Breast epithelium (tissue), 4 donors: ENCODE measurements around the gene TMEM164. TPM values are rescaled to one million over a fixed set of nuclear protein-coding genes. Genes with fewer than 3 reads are reported as not detected.

Experiments used
- DNase-seq, 2 donors: peaks; one replicate each; pipeline ENCODE4 v3.0.0-alpha.2; 2019; ENCODE audit warnings: low spot score in 2 of 2
- H3K27ac ChIP-seq, 2 donors: fragments of 200-600 bp; sonication (generic) in 1 of 2; one replicate each; pipeline ENCODE4 v1.5.1; 2016 to 2019; ENCODE audit warnings: mild to moderate bottlenecking in 1 of 2
- H3K27me3 ChIP-seq, 2 donors: fragments of 200-600 bp; sonication (generic) in 1 of 2; one replicate each; pipeline versions ENCODE4 v1.5.1 to v1.6.0; 2017 to 2019; ENCODE audit warnings: control low read depth in 1 of 2, mild to moderate bottlenecking in 1 of 2
- H3K36me3 ChIP-seq: fragments of 200-600 bp; one replicate; pipeline ENCODE4 v1.5.1; 2019
- H3K4me1 ChIP-seq, 2 donors: fragments of 200-600 bp; sonication (generic); one replicate each; pipeline ENCODE4 v1.5.1; 2016 to 2019; ENCODE audit warnings: control low read depth in 1 of 2
- H3K4me3 ChIP-seq, 3 donors: fragments of 200-600 bp; sonication (generic); 1 replicate in 2 of 3; 2 replicates in 1 of 3; pipeline ENCODE4 v1.5.1; 2016 to 2019; ENCODE audit warnings: mild to moderate bottlenecking in 3 of 3, moderate library complexity in 2 of 3
- H3K9me3 ChIP-seq, 2 donors: fragments of 200-600 bp; sonication (generic) in 1 of 2; one replicate each; pipeline ENCODE4 v1.5.1; 2016 to 2019; ENCODE audit warnings: control low read depth in 1 of 2
- POLR2A ChIP-seq: fragments of 450-650 bp; IDR thresholded peaks from one replicate; pipeline ENCODE4 v1.6.1; 2016; ENCODE audit warnings: antibody characterized with exemption, mild to moderate bottlenecking, moderate library complexity
- POLR2AphosphoS5 ChIP-seq, 3 donors: sonication (generic); formaldehyde crosslinking; IDR thresholded peaks; one replicate each; pipeline ENCODE4 v1.6.1; 2017; ENCODE audit warnings: antibody characterized with exemption in 3 of 3
- intact Hi-C: fragments of 100-400 bp; cut with DNase I; formaldehyde crosslinking; loops from one replicate; pipeline ENCODE4 v1.15.1; 2023; ENCODE audit warnings: low total_unique reads
- total RNA-seq, 3 donors: library from RNA; depleted of rRNA; stranded (reverse); fragments of >200 nt; gene quantifications; one replicate each; pipeline ENCODE4 v1.1.0, GENCODE V29; 2016
- TF ChIP-seq, protein P1 (sequence below), 3 donors: fragments of 450-650 bp; IDR thresholded peaks; one replicate each; pipeline ENCODE4 v1.5.1; 2016 to 2017; ENCODE audit warnings: antibody characterized with exemption in 3 of 3, mild to moderate bottlenecking in 3 of 3, moderate library complexity in 3 of 3

Gene TMEM164
- total RNA-seq, 3 donors from 2014 or later, result 35.7 to 58.7 (median 56.5) TPM

DNA sequence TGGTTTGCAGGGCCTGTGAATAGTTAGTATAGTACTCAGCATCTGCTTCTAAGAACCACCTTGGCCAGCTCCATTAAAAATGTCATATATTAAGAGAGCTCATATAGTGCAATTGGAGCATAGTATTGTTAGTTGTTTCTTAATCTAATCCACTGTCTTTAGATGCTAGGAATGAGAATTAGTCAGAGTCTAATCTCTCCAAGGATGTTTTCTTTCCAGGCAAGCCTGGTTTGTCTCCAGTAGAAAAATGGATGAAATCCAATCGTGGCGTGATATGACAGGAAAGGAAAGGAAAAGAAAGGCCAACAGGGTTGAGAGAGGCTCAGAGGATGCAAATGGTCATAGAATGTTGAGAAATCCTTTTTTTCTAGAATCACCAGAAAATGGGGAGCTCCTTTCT is 15.0 kb upstream of the TMEM164 start:
- H3K4me3 ChIP-seq, result no peak overlapping the region
- intact Hi-C loops, result no loop called here
- H3K27me3 ChIP-seq, result peaks cover 0 to 25% of the 10 kb centered on the region in 2 donors
- no peak overlapping the region for H3K27ac ChIP-seq
- no peaks in the 10 kb centered on the region for H3K36me3 ChIP-seq
- DNase-seq, result no peak
- peaks cover 0 to 3% of the 10 kb centered on the region in 2 donors for H3K9me3 ChIP-seq
- TF ChIP-seq, protein P1, sequence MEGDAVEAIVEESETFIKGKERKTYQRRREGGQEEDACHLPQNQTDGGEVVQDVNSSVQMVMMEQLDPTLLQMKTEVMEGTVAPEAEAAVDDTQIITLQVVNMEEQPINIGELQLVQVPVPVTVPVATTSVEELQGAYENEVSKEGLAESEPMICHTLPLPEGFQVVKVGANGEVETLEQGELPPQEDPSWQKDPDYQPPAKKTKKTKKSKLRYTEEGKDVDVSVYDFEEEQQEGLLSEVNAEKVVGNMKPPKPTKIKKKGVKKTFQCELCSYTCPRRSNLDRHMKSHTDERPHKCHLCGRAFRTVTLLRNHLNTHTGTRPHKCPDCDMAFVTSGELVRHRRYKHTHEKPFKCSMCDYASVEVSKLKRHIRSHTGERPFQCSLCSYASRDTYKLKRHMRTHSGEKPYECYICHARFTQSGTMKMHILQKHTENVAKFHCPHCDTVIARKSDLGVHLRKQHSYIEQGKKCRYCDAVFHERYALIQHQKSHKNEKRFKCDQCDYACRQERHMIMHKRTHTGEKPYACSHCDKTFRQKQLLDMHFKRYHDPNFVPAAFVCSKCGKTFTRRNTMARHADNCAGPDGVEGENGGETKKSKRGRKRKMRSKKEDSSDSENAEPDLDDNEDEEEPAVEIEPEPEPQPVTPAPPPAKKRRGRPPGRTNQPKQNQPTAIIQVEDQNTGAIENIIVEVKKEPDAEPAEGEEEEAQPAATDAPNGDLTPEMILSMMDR (IDR thresholded peaks at IDR 0.05), result no peak
- TF ChIP-seq POLR2AphosphoS5 (IDR thresholded peaks at IDR 0.05) (no peak), POLR2A (no peak)
- H3K4me1 ChIP-seq, result no peaks in the 10 kb centered on the region

DNA sequence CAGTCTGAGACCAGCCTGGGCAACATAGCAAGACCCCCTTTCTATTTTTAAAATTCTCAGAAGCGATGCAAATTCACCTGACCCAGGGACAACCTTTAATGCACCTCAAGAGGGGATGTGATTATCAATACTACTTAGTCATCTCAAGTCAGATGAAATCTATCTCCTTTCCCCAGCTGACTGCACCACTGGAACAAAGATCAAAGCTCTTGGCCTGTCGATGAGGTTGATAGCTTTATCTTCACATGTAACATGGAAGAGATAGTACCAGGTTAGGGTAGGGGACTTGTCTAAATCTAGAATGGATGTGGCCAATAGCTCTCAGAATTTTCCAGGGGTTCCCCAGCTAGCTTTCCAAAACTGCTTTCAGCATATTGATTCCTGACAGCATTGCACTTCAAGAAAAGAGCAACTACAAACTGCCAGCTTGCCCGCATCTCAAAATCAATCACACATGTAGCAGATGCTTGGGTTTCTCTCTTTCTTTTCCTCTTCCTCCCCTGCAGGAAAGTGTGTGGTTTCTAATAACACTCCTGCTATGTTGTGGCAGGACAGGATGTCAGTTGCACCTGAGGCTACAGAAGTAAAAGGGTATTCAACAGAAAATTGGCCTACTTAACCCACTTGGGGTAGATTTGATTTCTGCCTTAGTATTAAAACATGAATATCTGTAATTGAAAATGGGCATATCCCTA is 12.2 kb upstream of the TMEM164 start:
- Histone ChIP-seq H3K4me3 (no peak overlapping the region), H3K4me1 (no peaks in the 10 kb centered on the region), H3K27me3 (peaks cover 0 to 48% of the 10 kb centered on the region in 2 donors), H3K9me3 (no peaks in the 10 kb centered on the region), H3K27ac (no peak overlapping the region), H3K36me3 (no peaks in the 10 kb centered on the region)
- intact Hi-C loops, result no loop called here
- DNase-seq, result no peak
- TF ChIP-seq, protein P1 (IDR thresholded peaks at IDR 0.05), result no peak
- TF ChIP-seq POLR2AphosphoS5 (IDR thresholded peaks at IDR 0.05) (no peak), POLR2A (no peak)

DNA sequence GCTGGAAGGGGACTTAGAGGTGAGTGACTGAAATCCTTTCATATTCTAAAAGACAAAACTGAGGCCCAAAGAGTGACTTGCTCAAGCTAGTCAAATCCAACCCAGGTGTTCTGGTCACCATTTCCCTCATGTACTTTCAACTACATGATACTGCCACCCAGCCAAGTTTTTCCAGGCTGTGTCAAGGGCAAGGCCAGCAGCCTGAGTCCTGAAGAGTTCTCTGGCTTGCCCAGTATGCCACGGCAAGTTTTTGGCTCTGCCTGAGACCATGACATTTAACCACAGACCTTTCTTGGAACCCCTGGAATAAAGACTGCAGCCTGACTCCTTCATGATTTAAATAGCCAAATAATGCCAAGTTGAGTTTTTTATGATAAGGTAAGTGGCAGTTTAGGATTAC is 10.7 kb upstream of the TMEM164 start:
- no peak overlapping the region for H3K27ac ChIP-seq
- intact Hi-C loops, result no loop called here
- no peak overlapping the region for H3K4me3 ChIP-seq
- H3K27me3 ChIP-seq, result peaks cover 0 to 61% of the 10 kb centered on the region in 2 donors
- DNase-seq, result no peak
- H3K36me3 ChIP-seq, result no peaks in the 10 kb centered on the region
- no peak for TF ChIP-seq POLR2AphosphoS5 (IDR thresholded peaks at IDR 0.05)
- no peak for TF ChIP-seq POLR2A
- TF ChIP-seq, protein P1 (IDR thresholded peaks at IDR 0.05), result no peak
- no peaks in the 10 kb centered on the region for H3K4me1 ChIP-seq
- no peaks in the 10 kb centered on the region for H3K9me3 ChIP-seq

DNA sequence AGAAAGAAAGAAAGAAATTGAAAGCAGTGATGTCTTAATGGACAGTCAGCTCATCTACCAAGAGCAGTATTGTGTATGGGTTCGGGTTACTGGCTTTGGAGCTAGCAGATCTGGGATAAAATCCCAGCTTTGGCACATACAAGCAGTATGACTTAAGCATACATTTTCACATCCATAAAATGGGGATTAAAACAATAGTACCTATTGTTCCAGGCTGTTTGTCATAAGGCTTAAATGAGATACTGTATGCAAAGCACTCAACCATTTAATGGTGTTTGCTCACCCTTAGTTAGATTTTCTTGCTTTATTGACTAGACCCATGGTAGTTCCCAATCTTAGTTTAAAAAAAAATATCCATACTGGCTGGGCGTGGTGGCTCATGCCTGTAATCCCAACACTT is 7.8 kb upstream of the TMEM164 start:
- no peak for TF ChIP-seq POLR2AphosphoS5 (IDR thresholded peaks at IDR 0.05)
- TF ChIP-seq, protein P1 (IDR thresholded peaks at IDR 0.05), result no peak
- TF ChIP-seq POLR2A, result no peak
- Histone ChIP-seq H3K4me3 (no peak overlapping the region), H3K36me3 (no peaks in the 10 kb centered on the region), H3K9me3 (no peaks in the 10 kb centered on the region), H3K27me3 (peaks cover 0 to 55% of the 10 kb centered on the region in 2 donors), H3K4me1 (no peaks in the 10 kb centered on the region), H3K27ac (no peak overlapping the region)
- no peak for DNase-seq
- intact Hi-C loops, result no loop called here

DNA sequence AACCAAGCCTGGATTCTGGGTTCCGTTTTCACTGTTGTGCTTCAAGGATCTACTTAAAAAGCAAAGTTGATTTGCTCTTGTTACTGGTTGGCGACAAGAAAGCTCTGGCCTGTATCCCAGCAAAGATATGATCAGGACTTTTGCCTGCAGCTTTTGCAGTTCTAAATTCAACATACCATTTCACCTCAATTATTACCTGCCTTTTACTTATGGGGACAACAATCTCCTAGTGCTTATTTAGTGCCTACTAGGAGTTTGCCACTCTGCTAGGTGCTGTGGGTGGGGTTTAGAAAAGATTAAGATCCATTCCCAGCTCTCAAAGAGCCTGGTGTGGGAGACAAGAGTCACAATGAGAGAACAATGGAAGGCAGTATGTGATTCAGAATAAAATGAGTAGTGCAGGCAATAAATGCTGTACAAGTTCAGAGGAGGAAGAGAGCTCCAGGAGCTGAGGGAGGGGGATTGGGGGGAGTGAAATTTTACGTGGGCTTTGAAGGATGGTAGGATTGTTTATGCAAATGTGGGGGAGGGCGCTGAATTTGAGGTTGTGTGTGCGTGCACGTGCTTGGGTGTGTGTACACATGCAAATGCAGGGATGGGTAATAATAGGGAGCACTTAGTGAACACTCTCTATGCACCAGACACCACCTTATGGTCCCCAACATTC is 5.0 kb upstream of the TMEM164 start:
- no peaks in the 10 kb centered on the region for H3K9me3 ChIP-seq
- DNase-seq, result no peak
- TF ChIP-seq POLR2AphosphoS5 (IDR thresholded peaks at IDR 0.05) (no peak), POLR2A (no peak)
- TF ChIP-seq, protein P1 (IDR thresholded peaks at IDR 0.05), result no peak
- no peaks in the 10 kb centered on the region for H3K4me1 ChIP-seq
- H3K36me3 ChIP-seq, result no peaks in the 10 kb centered on the region
- no peak overlapping the region for H3K4me3 ChIP-seq
- peak overlapping the region in 1 of 2 donors; percentile 34 for H3K27ac ChIP-seq
- H3K27me3 ChIP-seq, result peaks cover 0 to 60% of the 10 kb centered on the region in 2 donors
- intact Hi-C loops, result no loop called here
